Kidney capillary endothelial cell (primary cell): ENCODE data around the gene UVRAG.

ENCODE experiments used
- DNase-seq: peaks from one replicate; pipeline ENCODE4 v3.0.0-alpha.2; 2018; ENCODE audit warnings: low spot score

The UVRAG gene

GRCh38 chr11:75809991-75810390 is 5.0 kb upstream of the UVRAG start:
- no peak for DNase-seq

GRCh38 chr11:75810637-75811390 is 4.2 kb upstream of the UVRAG start:
- DNase-seq, result no peak

- DNase-seq, result no peak
Measured at GRCh38 chr11:75811485-75811884, 3.5 kb upstream of the UVRAG start.

- DNase-seq, result no peak
Measured at GRCh38 chr11:75812542-75813040, 2.4 kb upstream of the UVRAG start.

GRCh38 chr11:75813124-75813523 is 1.9 kb upstream of the UVRAG start:
- no peak for DNase-seq

- peak; percentile 64 for DNase-seq
Measured at GRCh38 chr11:75813622-75814039, 1.4 kb upstream of the UVRAG start.

- DNase-seq, result no peak
Measured at GRCh38 chr11:75814363-75814676, 690 bp upstream of the UVRAG start.

- DNase-seq, result no peak
Measured at GRCh38 chr11:75815345-75816168, 547 bp downstream of the UVRAG start.

GRCh38 chr11:75816561-75817239 is 1.7 kb downstream of the UVRAG start:
- no peak for DNase-seq

- DNase-seq, result no peak
Measured at GRCh38 chr11:75820645-75821044, 5.6 kb downstream of the UVRAG start.

- no peak for DNase-seq
Measured at GRCh38 chr11:75821202-75821601, 6.2 kb downstream of the UVRAG start.

- DNase-seq, result no peak
Measured at GRCh38 chr11:75822541-75822940, 7.5 kb downstream of the UVRAG start.

GRCh38 chr11:75823415-75823814 is 8.4 kb downstream of the UVRAG start:
- no peak for DNase-seq

- no peak for DNase-seq
Measured at GRCh38 chr11:75823946-75824345, 8.9 kb downstream of the UVRAG start.

- peak; percentile 35 for DNase-seq
Measured at GRCh38 chr11:75826461-75827230, 11.6 kb downstream of the UVRAG start.

GRCh38 chr11:75827562-75827961 is 12.6 kb downstream of the UVRAG start:
- peak; percentile 47 for DNase-seq

- no peak for DNase-seq
Measured at GRCh38 chr11:75831915-75832502, 17.0 kb downstream of the UVRAG start.

- DNase-seq, result no peak
Measured at GRCh38 chr11:75834728-75835127, 19.7 kb downstream of the UVRAG start.

GRCh38 chr11:75836417-75836816 is 21.4 kb downstream of the UVRAG start:
- DNase-seq, result no peak

- DNase-seq, result no peak
Measured at GRCh38 chr11:75839851-75840250, 24.8 kb downstream of the UVRAG start.

- DNase-seq, result no peak
Measured at GRCh38 chr11:75840522-75840921, 25.5 kb downstream of the UVRAG start.

- no peak for DNase-seq
Measured at GRCh38 chr11:75841739-75842138, 26.7 kb downstream of the UVRAG start.
